HepG2 (cell line): ENCODE results near the gene ADH5. TPM values are rescaled to one million over a fixed set of nuclear protein-coding genes. Genes with fewer than 3 reads are reported as not detected.
A peak's percentile ranks its signal among the peaks of the same experiment; 100 is the strongest.

Experiments used
- FOXC1 ChIP-seq: sonication (generic); formaldehyde crosslinking; IDR thresholded peaks from 2 replicates; pipeline ENCODE4 v1.8.0; 2022; ENCODE audit warnings: mild to moderate bottlenecking, missing genetic modification reagents, borderline replicate concordance
- SIX4 ChIP-seq: sonication (generic); formaldehyde crosslinking; IDR thresholded peaks from 2 replicates; pipeline ENCODE4 v1.4.0; 2020; ENCODE audit warnings: missing genetic modification reagents
- TEAD3 ChIP-seq: optimal IDR thresholded peaks from 2 replicates; pipeline ENCODE3; 2016; ENCODE audit warnings: borderline replicate concordance
- ZIK1 ChIP-seq: sonication (generic); formaldehyde crosslinking; IDR thresholded peaks from 2 replicates; pipeline ENCODE4 v1.5.0; 2020; ENCODE audit warnings: mild to moderate bottlenecking, low read depth, missing genetic modification reagents, borderline replicate concordance
- ZNF570 ChIP-seq: sonication (generic); formaldehyde crosslinking; IDR thresholded peaks from 2 replicates; pipeline ENCODE4 v1.4.0; 2020; ENCODE audit warnings: mild to moderate bottlenecking, missing genetic modification reagents, borderline replicate concordance
- ZNF713 ChIP-seq: sonication (generic); formaldehyde crosslinking; IDR thresholded peaks from 2 replicates; pipeline ENCODE4 v1.4.0; 2020; ENCODE audit warnings: mild to moderate bottlenecking, missing genetic modification reagents
- ZNF839 ChIP-seq: sonication (generic); formaldehyde crosslinking; IDR thresholded peaks from 2 replicates; pipeline ENCODE4 v1.4.0; 2020; ENCODE audit warnings: missing genetic modification reagents, mild to moderate bottlenecking, borderline replicate concordance
- ZSCAN20 ChIP-seq: sonication (generic); formaldehyde crosslinking; IDR thresholded peaks from 2 replicates; pipeline ENCODE4 v1.4.0; 2020; ENCODE audit warnings: missing genetic modification reagents, mild to moderate bottlenecking, borderline replicate concordance
- polyA plus RNA-seq, 8 experiments: library from polyadenylated mRNA; depleted of rRNA in 3 of 8; stranded (reverse) in 7 of 8; unstranded in 1 of 8; fragments of >200 nt; fragmentation: Illumina TruSeq in 4 of 8; extraction: Trizol in 4 of 8; gene quantifications; 2 replicates each; pipeline versions ENCODE4 v1.2.1 to v1.2.3, GENCODE V29; 2011 to 2016; ENCODE audit warnings: low read depth in 4 of 8, missing spikeins in 1 of 8, mixed read lengths in 1 of 8; ENCODE audit not compliant: insufficient read depth in 1 of 8
- total RNA-seq, 5 experiments: library from RNA; depleted of rRNA; stranded (reverse); fragments of >200 nt; fragmentation: Illumina TruSeq; extraction: Trizol; gene quantifications; 2 replicates each; pipeline ENCODE4 v1.2.3, GENCODE V29; 2016; ENCODE audit warnings: low read depth in 1 of 5
- TF ChIP-seq, protein P1 (sequence below): IDR thresholded peaks from 2 replicates; pipeline ENCODE4 v1.6.1; 2016; ENCODE audit warnings: missing biosample characterization, missing genetic modification reagents, low read depth
- TF ChIP-seq, protein P2 (sequence below): sonication (generic); formaldehyde crosslinking; conservative IDR thresholded peaks from 2 replicates; pipeline ENCODE4 v1.8.0; 2022; ENCODE audit warnings: missing genetic modification reagents
- TF ChIP-seq, protein P3 (sequence below): sonication (generic); formaldehyde crosslinking; IDR thresholded peaks from 2 replicates; pipeline ENCODE4 v1.4.0; 2020; ENCODE audit warnings: missing genetic modification reagents
- TF ChIP-seq, protein P4 (sequence below): sonication (generic); formaldehyde crosslinking; IDR thresholded peaks from 2 replicates; pipeline ENCODE4 v1.4.0; 2020; ENCODE audit warnings: missing genetic modification reagents, borderline replicate concordance
- TF ChIP-seq, protein P5 (sequence below): sonication (generic); formaldehyde crosslinking; IDR thresholded peaks from 2 replicates; pipeline ENCODE4 v1.8.0; 2022; ENCODE audit warnings: low read depth, missing genetic modification reagents

Gene ADH5
- total and polyA plus RNA-seq, 2 of the 13 experiments (the other 11 are each of a cell fraction or from before 2014, with no cell fraction given), result 349 to 512 TPM

DNA sequence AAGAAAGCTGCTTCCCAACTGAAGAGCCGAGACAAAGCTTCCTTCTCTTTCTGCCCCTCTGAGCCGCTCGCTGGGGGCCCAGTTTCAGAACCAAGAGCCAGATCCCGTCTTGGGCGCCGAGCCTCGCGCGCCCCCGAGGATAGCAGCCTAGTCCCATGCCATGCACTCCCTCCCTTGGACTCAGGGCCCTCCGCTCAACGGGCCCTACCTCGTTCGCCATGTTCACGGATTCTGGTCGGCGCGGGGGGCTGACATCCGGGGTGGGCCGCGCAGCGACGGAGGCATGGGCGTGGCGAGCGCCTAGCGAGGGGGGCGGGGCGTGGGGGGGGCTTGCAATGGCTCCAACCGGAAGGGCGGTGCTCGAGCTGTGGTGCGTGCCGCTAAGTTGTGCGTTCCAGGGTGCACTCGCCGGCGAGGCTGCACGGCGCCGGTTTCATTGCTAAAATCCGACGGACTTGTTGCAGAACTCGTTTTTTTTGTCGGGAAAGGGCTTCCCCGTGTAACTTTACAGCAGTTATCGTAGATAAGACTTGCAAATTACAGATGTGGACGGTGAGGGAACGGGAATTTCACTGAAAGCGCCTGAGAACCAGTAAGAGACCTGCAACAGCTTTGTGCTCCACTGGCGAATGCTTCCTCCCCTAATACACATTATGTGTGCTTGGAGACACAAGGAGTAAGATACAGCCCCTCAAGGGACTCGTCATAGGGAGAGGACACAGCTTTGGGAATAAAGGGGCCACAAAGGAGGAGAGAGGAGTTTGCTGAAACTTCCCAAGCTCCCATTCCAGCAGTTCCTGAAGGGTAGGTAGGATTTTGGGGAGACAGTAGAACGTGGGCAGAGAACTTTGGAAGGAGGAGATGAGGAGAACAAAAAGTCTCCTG is at the start of gene ADH5 (continued):
- TF ChIP-seq, protein P1, sequence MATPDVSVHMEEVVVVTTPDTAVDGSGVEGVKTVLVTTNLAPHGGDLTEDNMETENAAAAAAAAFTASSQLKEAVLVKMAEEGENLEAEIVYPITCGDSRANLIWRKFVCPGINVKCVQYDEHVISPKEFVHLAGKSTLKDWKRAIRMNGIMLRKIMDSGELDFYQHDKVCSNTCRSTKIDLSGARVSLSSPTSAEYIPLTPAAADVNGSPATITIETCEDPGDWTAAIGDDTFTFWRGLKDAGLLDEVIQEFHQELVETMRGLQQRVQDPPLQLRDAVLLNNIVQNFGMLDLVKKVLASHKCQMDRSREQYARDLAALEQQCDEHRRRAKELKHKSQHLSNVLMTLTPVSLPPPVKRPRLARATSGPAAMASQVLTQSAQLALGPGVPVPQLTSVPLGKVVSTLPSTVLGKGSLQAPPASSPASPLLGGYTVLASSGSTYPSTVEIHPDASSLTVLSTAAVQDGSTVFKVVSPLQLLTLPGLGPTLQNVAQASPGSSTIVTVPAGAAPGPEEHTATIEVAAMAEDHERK (CRISPR knock-in tag), result peak; percentile 55; the same call in 1 of the 2 replicates
- TF ChIP-seq ZSCAN20, result no peak
- TF ChIP-seq, protein P2, sequence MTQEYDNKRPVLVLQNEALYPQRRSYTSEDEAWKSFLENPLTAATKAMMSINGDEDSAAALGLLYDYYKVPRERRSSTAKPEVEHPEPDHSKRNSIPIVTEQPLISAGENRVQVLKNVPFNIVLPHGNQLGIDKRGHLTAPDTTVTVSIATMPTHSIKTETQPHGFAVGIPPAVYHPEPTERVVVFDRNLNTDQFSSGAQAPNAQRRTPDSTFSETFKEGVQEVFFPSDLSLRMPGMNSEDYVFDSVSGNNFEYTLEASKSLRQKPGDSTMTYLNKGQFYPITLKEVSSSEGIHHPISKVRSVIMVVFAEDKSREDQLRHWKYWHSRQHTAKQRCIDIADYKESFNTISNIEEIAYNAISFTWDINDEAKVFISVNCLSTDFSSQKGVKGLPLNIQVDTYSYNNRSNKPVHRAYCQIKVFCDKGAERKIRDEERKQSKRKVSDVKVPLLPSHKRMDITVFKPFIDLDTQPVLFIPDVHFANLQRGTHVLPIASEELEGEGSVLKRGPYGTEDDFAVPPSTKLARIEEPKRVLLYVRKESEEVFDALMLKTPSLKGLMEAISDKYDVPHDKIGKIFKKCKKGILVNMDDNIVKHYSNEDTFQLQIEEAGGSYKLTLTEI (CRISPR knock-in tag), result no peak
- peak; percentile 96; the same call in 1 of the 2 replicates for TF ChIP-seq ZNF713 (CRISPR knock-in tag)
- TF ChIP-seq SIX4 (CRISPR knock-in tag), result no peak; the same call in 1 of the 2 replicates
- TF ChIP-seq ZNF570 (CRISPR knock-in tag), result no peak
- TF ChIP-seq TEAD3, result peak; percentile 84
- TF ChIP-seq, protein P3, sequence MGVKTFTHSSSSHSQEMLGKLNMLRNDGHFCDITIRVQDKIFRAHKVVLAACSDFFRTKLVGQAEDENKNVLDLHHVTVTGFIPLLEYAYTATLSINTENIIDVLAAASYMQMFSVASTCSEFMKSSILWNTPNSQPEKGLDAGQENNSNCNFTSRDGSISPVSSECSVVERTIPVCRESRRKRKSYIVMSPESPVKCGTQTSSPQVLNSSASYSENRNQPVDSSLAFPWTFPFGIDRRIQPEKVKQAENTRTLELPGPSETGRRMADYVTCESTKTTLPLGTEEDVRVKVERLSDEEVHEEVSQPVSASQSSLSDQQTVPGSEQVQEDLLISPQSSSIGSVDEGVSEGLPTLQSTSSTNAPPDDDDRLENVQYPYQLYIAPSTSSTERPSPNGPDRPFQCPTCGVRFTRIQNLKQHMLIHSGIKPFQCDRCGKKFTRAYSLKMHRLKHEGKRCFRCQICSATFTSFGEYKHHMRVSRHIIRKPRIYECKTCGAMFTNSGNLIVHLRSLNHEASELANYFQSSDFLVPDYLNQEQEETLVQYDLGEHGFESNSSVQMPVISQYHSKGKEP (CRISPR knock-in tag), result peak; percentile 75; the same call in 1 of the 2 replicates
- TF ChIP-seq ZNF839 (CRISPR knock-in tag), result no peak
- TF ChIP-seq ZIK1 (CRISPR knock-in tag), result no peak
- TF ChIP-seq FOXC1, result no peak
- TF ChIP-seq, protein P4, sequence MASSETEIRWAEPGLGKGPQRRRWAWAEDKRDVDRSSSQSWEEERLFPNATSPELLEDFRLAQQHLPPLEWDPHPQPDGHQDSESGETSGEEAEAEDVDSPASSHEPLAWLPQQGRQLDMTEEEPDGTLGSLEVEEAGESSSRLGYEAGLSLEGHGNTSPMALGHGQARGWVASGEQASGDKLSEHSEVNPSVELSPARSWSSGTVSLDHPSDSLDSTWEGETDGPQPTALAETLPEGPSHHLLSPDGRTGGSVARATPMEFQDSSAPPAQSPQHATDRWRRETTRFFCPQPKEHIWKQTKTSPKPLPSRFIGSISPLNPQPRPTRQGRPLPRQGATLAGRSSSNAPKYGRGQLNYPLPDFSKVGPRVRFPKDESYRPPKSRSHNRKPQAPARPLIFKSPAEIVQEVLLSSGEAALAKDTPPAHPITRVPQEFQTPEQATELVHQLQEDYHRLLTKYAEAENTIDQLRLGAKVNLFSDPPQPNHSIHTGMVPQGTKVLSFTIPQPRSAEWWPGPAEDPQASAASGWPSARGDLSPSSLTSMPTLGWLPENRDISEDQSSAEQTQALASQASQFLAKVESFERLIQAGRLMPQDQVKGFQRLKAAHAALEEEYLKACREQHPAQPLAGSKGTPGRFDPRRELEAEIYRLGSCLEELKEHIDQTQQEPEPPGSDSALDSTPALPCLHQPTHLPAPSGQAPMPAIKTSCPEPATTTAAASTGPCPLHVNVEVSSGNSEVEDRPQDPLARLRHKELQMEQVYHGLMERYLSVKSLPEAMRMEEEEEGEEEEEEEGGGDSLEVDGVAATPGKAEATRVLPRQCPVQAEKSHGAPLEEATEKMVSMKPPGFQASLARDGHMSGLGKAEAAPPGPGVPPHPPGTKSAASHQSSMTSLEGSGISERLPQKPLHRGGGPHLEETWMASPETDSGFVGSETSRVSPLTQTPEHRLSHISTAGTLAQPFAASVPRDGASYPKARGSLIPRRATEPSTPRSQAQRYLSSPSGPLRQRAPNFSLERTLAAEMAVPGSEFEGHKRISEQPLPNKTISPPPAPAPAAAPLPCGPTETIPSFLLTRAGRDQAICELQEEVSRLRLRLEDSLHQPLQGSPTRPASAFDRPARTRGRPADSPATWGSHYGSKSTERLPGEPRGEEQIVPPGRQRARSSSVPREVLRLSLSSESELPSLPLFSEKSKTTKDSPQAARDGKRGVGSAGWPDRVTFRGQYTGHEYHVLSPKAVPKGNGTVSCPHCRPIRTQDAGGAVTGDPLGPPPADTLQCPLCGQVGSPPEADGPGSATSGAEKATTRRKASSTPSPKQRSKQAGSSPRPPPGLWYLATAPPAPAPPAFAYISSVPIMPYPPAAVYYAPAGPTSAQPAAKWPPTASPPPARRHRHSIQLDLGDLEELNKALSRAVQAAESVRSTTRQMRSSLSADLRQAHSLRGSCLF (CRISPR knock-in tag), result no peak
- TF ChIP-seq, protein P5, sequence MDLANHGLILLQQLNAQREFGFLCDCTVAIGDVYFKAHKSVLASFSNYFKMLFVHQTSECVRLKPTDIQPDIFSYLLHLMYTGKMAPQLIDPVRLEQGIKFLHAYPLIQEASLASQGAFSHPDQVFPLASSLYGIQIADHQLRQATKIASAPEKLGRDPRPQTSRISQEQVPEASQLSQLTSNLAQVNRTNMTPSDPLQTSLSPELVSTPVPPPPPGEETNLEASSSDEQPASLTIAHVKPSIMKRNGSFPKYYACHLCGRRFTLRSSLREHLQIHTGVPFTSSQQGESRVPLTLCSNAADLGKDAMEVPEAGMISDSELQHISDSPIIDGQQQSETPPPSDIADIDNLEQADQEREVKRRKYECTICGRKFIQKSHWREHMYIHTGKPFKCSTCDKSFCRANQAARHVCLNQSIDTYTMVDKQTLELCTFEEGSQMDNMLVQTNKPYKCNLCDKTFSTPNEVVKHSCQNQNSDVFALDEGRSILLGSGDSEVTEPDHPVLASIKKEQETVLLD (CRISPR knock-in tag), result no peak; the same call in 1 of the 2 replicates
